Central memory CD8-positive, alpha-beta T cell (primary cell): Measurements from ENCODE around the gene SHISA8.

ENCODE experiments used
- ATAC-seq: fragments of 150-1000 bp; cut with Tn5 transposase; replicated peaks from 2 replicates; pipeline ENCODE4 v1.10.0; 2022; ENCODE audit warnings: mild to moderate bottlenecking, moderate FRiP score, moderate number of reproducible peaks; ENCODE audit not compliant: poor library complexity, severe bottlenecking; ENCODE audit errors: extremely low read depth
- DNase-seq, 2 donors: peaks; one replicate each; pipeline ENCODE4 v3.0.0; 2021; ENCODE audit warnings: low spot score in 2 of 2
- H3K27ac Mint-ChIP-seq: one replicate; pipeline ENCODE4 v1.8.0; 2022; ENCODE audit warnings: low read depth, mild to moderate bottlenecking, moderate library complexity, mixed read lengths
- H3K27me3 Mint-ChIP-seq: one replicate; pipeline ENCODE4 v1.8.0; 2022; ENCODE audit warnings: mixed read lengths
- H3K36me3 Mint-ChIP-seq: one replicate; pipeline ENCODE4 v1.8.0; 2022; ENCODE audit warnings: mild to moderate bottlenecking, moderate library complexity, mixed read lengths; ENCODE audit not compliant: insufficient read depth
- H3K4me1 Mint-ChIP-seq: one replicate; pipeline ENCODE4 v1.8.0; 2022; ENCODE audit warnings: mixed read lengths
- H3K4me3 Mint-ChIP-seq: one replicate; pipeline ENCODE4 v1.8.0; 2022; ENCODE audit warnings: mild to moderate bottlenecking, moderate library complexity, mixed read lengths
- H3K9me3 Mint-ChIP-seq: one replicate; pipeline ENCODE4 v1.8.0; 2022; ENCODE audit warnings: mixed read lengths

SHISA8 gene

GRCh38 chr22:41892721-41893120, 22.2 kb downstream of the SHISA8 start:
- H3K4me1 Mint-ChIP-seq: no peaks in the 10 kb centered on the region
- H3K4me3 Mint-ChIP-seq: no peak overlapping the region
- H3K27me3 Mint-ChIP-seq: no peaks in the 10 kb centered on the region
- ATAC-seq: no peak
- no peak overlapping the region for H3K27ac Mint-ChIP-seq
- H3K9me3 Mint-ChIP-seq: no peaks in the 10 kb centered on the region
- peaks cover 37% of the 10 kb centered on the region for H3K36me3 Mint-ChIP-seq
- DNase-seq: no peak

- Mint-ChIP-seq H3K36me3 (peaks cover 44% of the 10 kb centered on the region), H3K4me1 (no peaks in the 10 kb centered on the region), H3K9me3 (no peaks in the 10 kb centered on the region), H3K27ac (no peak overlapping the region), H3K27me3 (no peaks in the 10 kb centered on the region), H3K4me3 (no peak overlapping the region)
- no peak for DNase-seq
- ATAC-seq: no peak
Observed at GRCh38 chr22:41891407-41891806, 23.5 kb downstream of the SHISA8 start.

DNA sequence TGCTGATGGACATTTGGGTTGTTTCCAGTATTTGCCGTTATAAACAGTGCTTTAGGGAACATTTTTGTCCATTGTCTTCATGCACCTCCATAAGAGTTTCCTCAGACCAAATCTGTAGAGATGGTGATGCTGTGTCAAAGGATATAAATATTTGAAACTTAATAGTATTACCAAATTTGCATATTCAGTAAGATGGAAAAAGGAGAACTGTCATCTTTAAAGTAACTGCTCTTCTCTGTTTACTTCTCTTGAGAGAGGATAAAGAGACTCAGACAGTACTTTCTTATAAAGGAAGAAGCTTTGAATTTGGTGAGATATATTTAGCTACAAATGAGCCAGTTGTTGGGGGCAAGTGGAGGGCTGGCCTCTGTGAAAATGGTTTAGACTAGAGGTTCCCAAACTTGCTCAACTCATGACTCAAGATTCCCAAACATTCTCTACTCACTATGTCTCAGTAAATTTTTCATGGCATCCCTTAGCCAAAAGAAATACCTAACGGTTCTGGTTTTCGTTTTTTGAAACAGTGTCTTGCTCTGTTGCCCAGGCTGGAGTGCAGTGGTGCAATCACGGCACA, 26.2 kb downstream of the SHISA8 start:
- peaks cover 49% of the 10 kb centered on the region for H3K36me3 Mint-ChIP-seq
- no peaks in the 10 kb centered on the region for H3K9me3 Mint-ChIP-seq
- H3K27ac Mint-ChIP-seq: no peak overlapping the region
- H3K27me3 Mint-ChIP-seq: no peaks in the 10 kb centered on the region
- DNase-seq (no peak), ATAC-seq (no peak)
- H3K4me3 Mint-ChIP-seq: no peak overlapping the region
- no peaks in the 10 kb centered on the region for H3K4me1 Mint-ChIP-seq

DNA sequence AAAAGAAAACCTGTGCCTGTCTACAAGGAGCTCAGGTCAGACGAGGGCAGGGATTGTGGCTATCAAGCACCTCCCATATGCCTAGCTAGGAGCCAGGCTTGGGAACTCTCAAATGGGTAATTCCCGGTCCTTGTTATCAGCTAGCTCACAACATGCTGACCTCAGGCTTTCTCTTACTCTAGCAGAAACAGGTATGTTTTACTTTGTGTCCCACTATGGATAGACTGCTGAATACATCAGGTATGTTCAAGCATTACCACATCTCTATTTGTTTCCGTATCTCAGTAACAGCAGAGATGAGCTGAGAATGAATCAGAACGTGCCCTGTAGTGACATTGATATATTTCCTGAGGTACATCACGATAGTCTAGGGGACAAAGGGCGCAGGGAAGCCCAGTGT, 29.4 kb downstream of the SHISA8 start:
- no peaks in the 10 kb centered on the region for H3K27me3 Mint-ChIP-seq
- no peak for ATAC-seq
- H3K36me3 Mint-ChIP-seq: peaks cover 63% of the 10 kb centered on the region
- no peaks in the 10 kb centered on the region for H3K9me3 Mint-ChIP-seq
- no peak for DNase-seq
- no peak overlapping the region for H3K27ac Mint-ChIP-seq
- no peaks in the 10 kb centered on the region for H3K4me1 Mint-ChIP-seq
- no peak overlapping the region for H3K4me3 Mint-ChIP-seq

GRCh38 chr22:41885116-41885515, 29.8 kb downstream of the SHISA8 start:
- no peak for DNase-seq
- Mint-ChIP-seq H3K27ac (no peak overlapping the region), H3K36me3 (peaks cover 61% of the 10 kb centered on the region), H3K4me1 (no peaks in the 10 kb centered on the region), H3K4me3 (no peak overlapping the region), H3K9me3 (no peaks in the 10 kb centered on the region), H3K27me3 (no peaks in the 10 kb centered on the region)
- ATAC-seq: no peak

DNA sequence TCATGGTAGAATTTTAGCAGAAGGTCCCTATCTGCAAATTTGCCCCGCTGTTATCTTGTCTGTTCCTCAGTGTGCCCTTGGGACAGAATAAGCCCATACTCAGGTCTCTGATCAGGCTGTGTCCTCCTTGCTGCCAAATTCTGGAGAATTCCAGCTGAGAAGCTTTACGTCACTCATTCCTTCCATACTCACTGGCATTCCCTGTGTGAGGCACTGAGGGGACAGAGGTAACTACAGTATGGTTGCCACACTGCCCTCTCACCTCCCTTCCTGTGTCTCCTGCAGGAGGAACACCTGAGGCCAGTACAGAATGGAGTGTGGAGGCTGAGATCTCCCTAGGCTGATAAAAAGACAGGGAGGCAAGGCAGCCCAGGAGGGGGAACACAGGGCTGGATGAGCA, 31.5 kb downstream of the SHISA8 start:
- no peak for DNase-seq
- H3K4me3 Mint-ChIP-seq: no peak overlapping the region
- ATAC-seq: no peak
- H3K27me3 Mint-ChIP-seq: no peaks in the 10 kb centered on the region
- no peak overlapping the region for H3K27ac Mint-ChIP-seq
- no peaks in the 10 kb centered on the region for H3K9me3 Mint-ChIP-seq
- no peaks in the 10 kb centered on the region for H3K4me1 Mint-ChIP-seq
- H3K36me3 Mint-ChIP-seq: peaks cover 59% of the 10 kb centered on the region

GRCh38 chr22:41880653-41881052, 34.2 kb downstream of the SHISA8 start:
- H3K27ac Mint-ChIP-seq: no peak overlapping the region

DNA sequence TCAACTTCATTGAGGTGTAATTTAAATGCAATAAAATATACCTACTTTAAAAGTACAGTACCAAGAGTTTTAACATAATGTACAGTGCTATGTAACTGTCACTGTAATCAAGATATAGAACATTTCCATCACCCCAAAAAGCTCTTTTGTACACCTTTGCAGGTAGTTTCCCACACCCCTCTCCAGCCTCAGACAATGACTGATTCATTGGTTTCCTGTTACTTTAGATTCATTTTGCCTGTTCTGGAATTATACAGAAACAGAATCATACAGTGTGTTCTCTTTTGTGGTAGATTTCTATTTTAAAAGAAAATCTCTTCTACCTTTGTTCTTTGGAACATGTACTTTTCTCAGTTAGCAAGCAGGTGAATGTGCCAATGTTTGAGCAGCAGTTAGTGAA, 38.2 kb downstream of the SHISA8 start:
- Mint-ChIP-seq H3K27me3 (no peaks in the 10 kb centered on the region), H3K9me3 (no peaks in the 10 kb centered on the region), H3K36me3 (peaks cover 30% of the 10 kb centered on the region), H3K4me1 (peaks cover 6% of the 10 kb centered on the region), H3K4me3 (no peak overlapping the region), H3K27ac (no peak overlapping the region)
- ATAC-seq: no peak
- no peak for DNase-seq

More at GRCh38 chr22:41880653-41881052, 34.2 kb downstream of the SHISA8 start:
- Mint-ChIP-seq H3K9me3 (no peaks in the 10 kb centered on the region), H3K36me3 (peaks cover 43% of the 10 kb centered on the region), H3K4me1 (no peaks in the 10 kb centered on the region), H3K4me3 (no peak overlapping the region), H3K27me3 (no peaks in the 10 kb centered on the region)
- no peak for DNase-seq
- no peak for ATAC-seq

GRCh38 chr22:41876275-41876674, 38.6 kb downstream of the SHISA8 start:
- no peaks in the 10 kb centered on the region for H3K9me3 Mint-ChIP-seq
- peaks cover 33% of the 10 kb centered on the region for H3K36me3 Mint-ChIP-seq
- H3K4me1 Mint-ChIP-seq: peaks cover 6% of the 10 kb centered on the region
- no peak for DNase-seq
- ATAC-seq: no peak
- no peak overlapping the region for H3K4me3 Mint-ChIP-seq
- H3K27ac Mint-ChIP-seq: no peak overlapping the region
- H3K27me3 Mint-ChIP-seq: no peaks in the 10 kb centered on the region

GRCh38 chr22:41875531-41876270, 39.2 kb downstream of the SHISA8 start:
- DNase-seq (no peak), ATAC-seq (no peak)
- Mint-ChIP-seq H3K4me3 (no peak overlapping the region), H3K27ac (no peak overlapping the region), H3K36me3 (peaks cover 35% of the 10 kb centered on the region), H3K4me1 (peaks cover 6% of the 10 kb centered on the region), H3K9me3 (no peaks in the 10 kb centered on the region), H3K27me3 (no peaks in the 10 kb centered on the region)

DNA sequence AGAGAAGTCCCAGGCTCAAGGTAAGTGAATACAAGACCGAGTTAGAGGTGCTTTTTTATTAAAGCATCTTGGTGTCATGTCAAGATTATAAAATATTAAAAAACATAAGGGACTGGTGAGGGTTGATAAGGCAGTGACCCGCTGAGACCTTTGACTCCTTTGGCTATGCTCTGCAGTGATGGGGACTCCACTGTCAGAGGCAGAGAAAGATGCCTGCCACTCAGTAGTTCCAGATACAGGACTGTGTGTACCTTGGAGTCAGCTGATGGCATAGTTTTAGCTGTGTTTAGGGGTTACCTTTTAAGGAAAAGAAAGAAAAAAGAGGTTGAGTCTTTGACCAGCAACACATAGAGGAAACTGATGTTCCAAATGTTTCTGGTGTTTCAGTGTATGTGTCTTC, 40.8 kb downstream of the SHISA8 start:
- Mint-ChIP-seq H3K9me3 (no peaks in the 10 kb centered on the region), H3K27ac (no peak overlapping the region), H3K27me3 (no peaks in the 10 kb centered on the region), H3K4me3 (no peak overlapping the region), H3K4me1 (peaks cover 6% of the 10 kb centered on the region), H3K36me3 (peaks cover 43% of the 10 kb centered on the region)
- ATAC-seq: no peak
- no peak for DNase-seq

DNA sequence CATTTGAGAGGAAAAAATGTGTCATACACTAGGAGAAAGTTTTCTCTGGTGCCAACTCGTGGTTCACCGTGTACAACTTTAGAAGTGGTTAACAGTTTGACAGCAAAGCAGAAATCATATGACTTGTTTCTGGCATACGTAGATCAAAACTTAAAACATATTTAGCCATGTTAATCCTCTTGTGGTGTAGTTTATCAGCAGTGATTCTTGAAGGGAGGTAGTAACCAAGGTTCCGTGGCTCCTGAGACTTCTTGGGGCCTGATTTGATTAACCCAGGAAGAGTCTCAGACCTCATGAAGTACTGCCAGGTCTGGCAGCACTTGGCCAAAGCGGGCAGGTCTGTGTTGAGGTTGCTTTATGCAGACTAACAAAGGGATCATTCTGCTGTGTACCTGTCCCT, 41.5 kb downstream of the SHISA8 start:
- Mint-ChIP-seq H3K36me3 (peaks cover 44% of the 10 kb centered on the region), H3K27me3 (no peaks in the 10 kb centered on the region), H3K27ac (peak overlapping the region; percentile 46), H3K4me1 (peaks cover 6% of the 10 kb centered on the region), H3K4me3 (no peak overlapping the region), H3K9me3 (no peaks in the 10 kb centered on the region)
- ATAC-seq: peak; percentile 87
- DNase-seq: peak in 1 of 2 donors; percentile 17

- Mint-ChIP-seq H3K27ac (no peak overlapping the region), H3K36me3 (peaks cover 48% of the 10 kb centered on the region), H3K27me3 (no peaks in the 10 kb centered on the region), H3K4me3 (no peak overlapping the region), H3K4me1 (peaks cover 6% of the 10 kb centered on the region), H3K9me3 (no peaks in the 10 kb centered on the region)
- ATAC-seq (no peak), DNase-seq (no peak)
Observed at GRCh38 chr22:41870786-41871185, 44.1 kb downstream of the SHISA8 start.
